Measurements from ENCODE around the gene APCDD1.
A peak's percentile ranks its signal among the peaks of the same experiment; 100 is the strongest.

Gene APCDD1

GRCh38 chr18:10432781-10433180 is 21.7 kb upstream of the APCDD1 start:
- no peak for DNase-seq (ENCODE audit: low spot score)

GRCh38 chr18:10436160-10436559 is 18.3 kb upstream of the APCDD1 start:
- no peak for DNase-seq (ENCODE audit: low spot score)

- no peak for DNase-seq (ENCODE audit: low spot score)
Observed at GRCh38 chr18:10437837-10438236, 16.6 kb upstream of the APCDD1 start.

GRCh38 chr18:10439898-10440297 is 14.5 kb upstream of the APCDD1 start:
- DNase-seq (ENCODE audit: low spot score) = no peak

DNA sequence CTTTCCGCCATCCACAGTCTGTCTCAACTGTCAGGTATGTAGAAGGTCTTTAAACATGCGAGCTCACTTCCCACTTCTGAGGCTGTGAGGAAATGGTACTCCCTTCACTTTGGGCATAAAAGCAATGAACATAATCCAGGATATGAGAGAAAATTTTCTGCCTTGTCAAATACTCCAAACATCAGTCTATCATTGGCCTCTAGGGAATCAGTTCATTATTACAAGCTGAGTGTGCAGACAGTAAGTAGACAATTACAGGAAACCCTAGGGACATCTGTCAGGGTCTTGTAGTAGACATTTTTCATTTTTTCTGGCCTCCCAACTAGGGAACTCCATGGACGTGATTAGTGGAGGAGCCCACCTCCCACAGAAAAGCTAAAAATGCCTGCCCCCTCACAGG is 13.6 kb upstream of the APCDD1 start:
- no peak for DNase-seq (ENCODE audit: low spot score)

DNA sequence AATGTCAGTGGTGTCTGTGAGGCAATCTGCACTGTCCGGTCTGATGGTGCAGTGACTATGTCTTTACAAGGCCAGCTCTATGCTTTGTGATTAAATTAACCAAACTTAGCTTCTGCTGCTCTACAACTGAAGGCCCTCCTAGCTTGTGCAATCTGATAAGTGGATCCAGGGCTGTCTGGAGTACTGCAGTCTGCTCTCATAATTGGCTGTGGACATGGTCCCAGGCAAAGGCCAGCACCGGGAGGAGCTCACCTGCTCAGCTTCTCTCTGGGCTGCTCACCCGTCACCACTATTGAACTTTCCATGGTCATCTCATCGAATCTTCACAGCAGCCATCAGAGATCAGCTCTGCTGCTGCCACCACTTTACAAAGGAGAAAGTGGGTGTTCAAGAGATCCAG is 13.0 kb upstream of the APCDD1 start:
- no peak for DNase-seq (ENCODE audit: low spot score)

- DNase-seq (ENCODE audit: low spot score) = no peak
Observed at GRCh38 chr18:10442551-10442971, 11.9 kb upstream of the APCDD1 start.

DNA sequence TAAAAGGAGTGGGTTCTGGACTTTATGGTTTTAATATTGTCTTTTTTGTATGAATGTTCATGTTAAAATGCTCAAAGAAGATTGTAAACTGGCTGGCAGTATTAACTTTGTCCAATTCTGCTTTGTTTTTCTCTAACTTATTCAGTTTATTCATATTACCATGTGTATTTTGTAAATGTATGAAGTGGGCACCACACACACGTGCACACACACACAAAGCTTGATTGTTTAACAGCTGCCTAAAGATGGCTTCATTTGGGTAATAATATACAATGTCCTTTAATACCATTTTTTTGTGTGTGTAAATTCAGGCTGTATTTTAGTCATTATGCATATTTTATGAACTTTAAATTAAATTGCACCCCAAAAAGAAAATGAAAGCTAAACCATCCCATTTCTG is 11.4 kb upstream of the APCDD1 start:
- no peak for DNase-seq (ENCODE audit: low spot score)

DNA sequence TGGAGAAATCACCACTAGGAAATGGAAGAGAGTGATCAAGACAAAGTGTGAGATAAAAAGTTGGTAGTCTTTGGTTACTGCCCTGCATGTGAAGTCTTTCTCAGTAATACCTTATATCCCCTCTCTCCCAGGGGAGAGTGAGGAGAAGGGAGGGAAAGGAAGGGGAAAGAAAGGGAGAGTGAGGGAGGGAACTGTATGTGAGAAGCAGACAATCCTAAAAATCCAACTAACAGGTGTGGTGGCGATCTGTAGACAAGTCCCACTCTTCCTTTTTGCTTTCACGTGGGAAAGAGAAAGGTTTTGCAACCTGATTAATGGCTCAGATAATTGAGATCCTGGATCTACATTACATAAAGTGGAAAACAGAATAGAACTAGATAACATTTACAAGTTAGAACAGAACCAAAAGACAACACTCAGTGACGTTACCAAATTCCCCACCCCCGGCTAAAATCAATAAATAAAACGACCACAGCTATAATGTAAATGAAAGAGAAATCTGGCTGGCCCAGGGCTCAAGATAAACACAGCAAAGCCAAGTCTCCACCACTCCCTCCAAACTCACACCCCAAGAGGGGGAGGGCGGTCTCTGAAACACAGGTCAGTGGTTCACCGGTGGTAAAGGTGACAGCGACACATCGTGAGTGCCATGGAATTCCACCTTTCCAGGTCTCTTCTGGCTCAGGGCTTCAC is 10.0 kb upstream of the APCDD1 start:
- no peak for DNase-seq (ENCODE audit: low spot score)

- no peak for DNase-seq (ENCODE audit: low spot score)
Observed at GRCh38 chr18:10449396-10449795, 5.0 kb upstream of the APCDD1 start.

DNA sequence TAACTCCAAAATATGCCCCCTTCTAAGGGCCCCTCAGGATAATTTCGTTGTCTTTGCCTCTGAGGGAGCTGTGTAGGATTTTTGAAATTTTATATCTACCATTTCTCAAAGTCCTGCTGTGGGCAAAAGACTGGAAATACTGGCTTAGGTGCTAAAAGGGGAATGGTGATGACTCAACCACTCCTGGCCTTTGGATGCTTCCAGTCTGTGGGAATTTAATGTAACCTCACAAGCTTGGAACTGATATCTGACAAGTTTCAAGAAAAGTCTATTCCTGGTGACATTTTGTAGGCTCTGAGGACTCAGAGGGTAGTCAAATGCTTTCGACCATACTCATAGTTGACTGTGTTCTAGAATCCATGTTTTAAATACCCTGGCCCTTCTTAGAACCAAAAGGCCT is 3.4 kb upstream of the APCDD1 start:
- DNase-seq (ENCODE audit: low spot score) = no peak

DNA sequence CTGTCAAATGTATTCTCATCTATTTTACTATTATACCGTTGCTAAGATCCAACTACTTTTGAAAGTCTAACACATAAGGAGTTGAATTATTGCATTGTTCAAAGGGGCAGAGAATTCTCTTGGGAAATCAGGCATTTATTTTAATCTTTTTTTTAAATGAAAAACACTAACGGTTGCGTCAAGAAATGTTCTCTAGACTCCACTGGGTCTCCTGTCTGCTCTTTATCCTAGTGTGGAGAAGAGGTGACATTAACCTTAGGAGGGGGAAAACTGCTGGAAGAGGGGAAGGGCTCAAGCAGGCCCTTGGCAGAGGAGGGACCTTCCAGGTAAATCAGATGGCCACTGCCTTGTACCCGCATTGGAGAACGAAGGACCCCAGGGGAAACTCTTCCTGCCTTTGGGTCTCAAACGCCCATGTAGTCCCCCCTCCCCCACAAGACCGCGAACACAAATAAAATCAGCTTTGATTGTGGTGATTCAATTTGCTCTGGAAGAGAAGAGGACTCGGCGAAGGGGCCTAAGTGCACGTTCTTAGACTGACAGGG is 1.1 kb upstream of the APCDD1 start:
- no peak for DNase-seq (ENCODE audit: low spot score)

DNA sequence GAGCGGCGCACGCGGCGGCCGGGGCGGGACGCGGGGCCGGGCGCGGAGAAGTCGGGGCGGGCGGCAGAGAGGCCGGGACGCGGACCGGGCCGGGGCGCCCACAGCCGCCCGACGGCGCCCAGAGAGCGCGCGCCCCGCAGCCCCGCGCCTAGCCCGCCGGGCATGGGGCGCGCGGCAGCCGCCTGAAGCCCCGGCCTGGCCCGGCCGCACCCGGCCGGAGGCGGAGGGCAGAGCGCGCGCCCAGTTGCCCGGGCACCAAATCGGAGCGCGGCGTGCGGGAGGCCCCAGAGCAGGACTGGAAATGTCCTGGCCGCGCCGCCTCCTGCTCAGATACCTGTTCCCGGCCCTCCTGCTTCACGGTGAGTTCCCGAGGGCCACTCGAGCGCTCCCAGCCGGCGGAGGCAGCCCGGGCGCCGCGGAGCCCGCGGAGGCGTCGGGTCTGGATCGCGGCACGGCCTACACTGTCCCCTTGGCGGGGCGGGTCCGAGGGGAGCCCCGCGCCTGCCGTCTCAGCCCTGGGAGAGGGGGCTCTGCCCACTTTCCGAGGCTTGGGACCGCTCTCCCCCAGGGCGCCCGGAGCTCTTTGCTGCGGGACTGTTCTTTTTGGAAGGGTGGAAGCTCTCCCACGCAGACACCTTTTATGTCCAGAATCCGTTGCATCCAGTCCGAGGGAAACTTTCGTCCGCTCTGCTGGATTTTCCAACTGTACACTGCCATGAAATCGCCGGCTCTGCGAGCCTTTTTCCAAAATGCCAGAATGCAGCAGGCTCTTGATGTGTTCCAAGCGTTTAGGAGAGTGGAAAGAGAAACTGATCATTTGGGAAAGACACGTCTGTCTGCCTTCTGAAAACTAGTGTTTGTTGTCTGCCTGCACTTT is 484 bp downstream of the APCDD1 start:
- DNase-seq (ENCODE audit: low spot score) = no peak

GRCh38 chr18:10455726-10456453 is 1.5 kb downstream of the APCDD1 start:
- DNase-seq (ENCODE audit: low spot score) = peak; percentile 37

DNA sequence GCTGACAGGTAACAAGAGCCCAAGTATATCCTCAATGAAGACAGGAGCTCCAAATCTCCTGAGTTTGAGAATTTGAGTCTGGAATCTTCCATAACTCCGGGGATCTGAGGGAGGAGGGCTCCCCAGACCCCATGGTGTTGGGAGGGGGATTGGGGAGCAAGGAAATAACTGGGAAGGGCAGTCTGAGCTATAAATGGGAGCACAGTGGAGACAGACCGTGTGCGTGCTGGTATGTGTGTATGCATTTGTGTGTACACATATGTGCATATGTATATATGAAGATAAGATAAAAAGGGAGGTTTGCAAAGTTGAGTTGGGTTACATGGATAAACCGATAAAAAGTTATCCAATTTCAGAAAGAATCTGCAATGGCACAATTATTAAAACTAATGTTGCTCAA is 2.3 kb downstream of the APCDD1 start:
- no peak for DNase-seq (ENCODE audit: low spot score)

GRCh38 chr18:10457128-10457527 is 2.7 kb downstream of the APCDD1 start:
- DNase-seq (ENCODE audit: low spot score) = no peak

GRCh38 chr18:10457767-10458166 is 3.3 kb downstream of the APCDD1 start:
- DNase-seq (ENCODE audit: low spot score) = no peak

- no peak for DNase-seq (ENCODE audit: low spot score)
Observed at GRCh38 chr18:10458691-10459090, 4.3 kb downstream of the APCDD1 start.

- DNase-seq (ENCODE audit: low spot score) = no peak
Observed at GRCh38 chr18:10459587-10459986, 5.2 kb downstream of the APCDD1 start.

GRCh38 chr18:10460414-10461018 is 6.1 kb downstream of the APCDD1 start:
- no peak for DNase-seq (ENCODE audit: low spot score)

DNA sequence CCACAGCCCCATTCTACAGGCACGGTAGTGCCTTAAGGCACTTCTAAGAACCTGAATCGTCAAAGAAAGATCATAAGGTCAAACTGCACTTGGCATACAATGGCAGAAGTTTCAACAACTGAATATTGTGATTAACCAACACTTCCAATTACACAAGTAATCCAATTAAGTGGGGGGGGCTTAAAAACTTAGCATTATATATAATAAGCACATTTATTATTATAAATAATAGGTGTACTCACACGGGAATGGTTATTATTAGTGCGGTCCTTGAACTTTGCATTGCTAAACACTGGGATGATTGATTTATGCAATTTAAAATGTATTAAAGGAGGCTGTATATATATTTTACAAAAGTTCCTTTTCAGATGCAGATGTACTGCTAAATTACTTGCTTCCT is 7.6 kb downstream of the APCDD1 start:
- DNase-seq (ENCODE audit: low spot score) = no peak

DNA sequence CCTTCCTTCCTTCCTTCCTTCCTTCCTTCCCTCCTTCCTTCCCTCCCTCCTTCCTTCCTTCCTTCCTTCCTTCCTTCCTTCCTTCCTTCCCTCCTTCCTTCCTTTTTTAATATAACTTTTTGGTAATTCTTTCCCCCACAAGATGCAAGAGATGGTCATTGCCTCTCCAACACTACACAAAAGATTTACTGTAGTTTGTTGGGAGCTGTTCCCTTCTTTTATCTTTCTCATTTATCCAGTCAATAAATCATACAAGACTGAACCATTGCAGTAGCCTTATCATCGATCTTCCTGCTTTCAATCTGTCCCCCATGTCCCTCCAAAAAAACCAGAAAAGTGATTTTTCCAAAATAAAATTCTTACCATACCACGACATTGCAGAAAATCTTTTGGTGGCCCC is 8.2 kb downstream of the APCDD1 start:
- DNase-seq (ENCODE audit: low spot score) = no peak

Measured in iPS-NIHi11 (cell line).